Osteocyte (in vitro differentiated cells): ENCODE measurements around the gene OSBPL10. TPM values are rescaled to one million over a fixed set of nuclear protein-coding genes. Genes with fewer than 3 reads are reported as not detected.

Source experiments
- DNase-seq: peaks from one replicate; pipeline ENCODE4 v3.0.0; 2021; ENCODE audit warnings: mixed read lengths; ENCODE audit not compliant: unreplicated experiment; ENCODE audit errors: extremely low spot score
- H3K27ac Mint-ChIP-seq: one replicate; pipeline ENCODE4 v1.8.0; 2021; ENCODE audit warnings: mild to moderate bottlenecking, mixed read lengths; ENCODE audit not compliant: unreplicated experiment
- H3K27me3 Mint-ChIP-seq: one replicate; pipeline ENCODE4 v1.8.0; 2021; ENCODE audit warnings: mixed read lengths; ENCODE audit not compliant: unreplicated experiment
- H3K36me3 Mint-ChIP-seq: one replicate; pipeline ENCODE4 v1.8.0; 2021; ENCODE audit warnings: mixed read lengths; ENCODE audit not compliant: unreplicated experiment
- H3K4me1 Mint-ChIP-seq: one replicate; pipeline ENCODE4 v1.8.0; 2021; ENCODE audit warnings: mixed read lengths; ENCODE audit not compliant: unreplicated experiment
- H3K4me3 Mint-ChIP-seq: one replicate; pipeline ENCODE4 v1.8.0; 2021; ENCODE audit warnings: mild to moderate bottlenecking, moderate library complexity, mixed read lengths; ENCODE audit not compliant: unreplicated experiment
- H3K9me3 Mint-ChIP-seq: one replicate; pipeline ENCODE4 v1.8.0; 2021; ENCODE audit warnings: mixed read lengths; ENCODE audit not compliant: unreplicated experiment
- total RNA-seq: library from RNA; stranded (reverse); gene quantifications from 2 replicates; pipeline ENCODE4 v1.2.1, GENCODE V29; 2021
- TF ChIP-seq, protein P1 (sequence below): fragments of 200-600 bp; sonication (generic); IDR thresholded peaks from 2 replicates; pipeline ENCODE4 v1.5.0; 2021; ENCODE audit warnings: antibody characterized with exemption, mild to moderate bottlenecking, moderate library complexity

Gene OSBPL10
- total RNA-seq, 1 donor from 2014 or later: 21.7 TPM

DNA sequence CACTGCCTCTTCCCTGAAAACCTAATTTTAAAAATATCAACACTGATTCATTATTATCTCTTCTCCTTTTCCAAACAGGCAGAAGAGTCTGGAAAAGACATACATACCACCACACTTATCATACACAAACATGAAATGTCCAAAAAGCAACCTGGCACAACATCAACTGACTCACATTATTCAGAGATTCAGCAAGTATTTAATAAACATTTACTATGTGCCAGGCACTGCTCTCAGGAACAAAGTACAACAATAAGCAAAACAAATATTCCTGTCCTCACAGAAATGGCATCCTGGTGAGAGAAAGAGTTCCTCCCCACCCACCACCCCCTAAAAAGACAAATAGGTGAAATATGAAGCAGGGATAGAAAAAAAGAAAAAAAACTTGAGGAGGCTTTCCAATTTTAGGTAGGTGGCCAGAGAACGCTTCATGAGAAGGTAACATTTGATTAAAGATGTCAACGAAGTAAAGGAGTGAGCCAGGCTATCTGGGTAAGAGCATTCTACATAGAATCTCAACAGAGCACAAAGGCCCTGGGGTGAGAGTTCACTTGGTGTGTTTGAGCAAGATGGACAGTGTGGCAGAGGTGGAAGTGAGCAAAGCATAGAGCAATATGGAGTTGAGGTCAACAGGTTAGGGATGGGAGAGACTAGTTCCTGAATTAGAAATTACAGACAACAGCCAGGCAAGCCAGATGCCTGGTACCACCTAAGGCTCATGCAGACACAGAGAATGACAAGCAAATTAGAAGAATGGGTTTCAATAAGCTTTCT, 141.7 kb downstream of the OSBPL10 start:
- no peak for DNase-seq
- peaks cover 32% of the 10 kb centered on the region for H3K4me1 Mint-ChIP-seq
- TF ChIP-seq, protein P1, sequence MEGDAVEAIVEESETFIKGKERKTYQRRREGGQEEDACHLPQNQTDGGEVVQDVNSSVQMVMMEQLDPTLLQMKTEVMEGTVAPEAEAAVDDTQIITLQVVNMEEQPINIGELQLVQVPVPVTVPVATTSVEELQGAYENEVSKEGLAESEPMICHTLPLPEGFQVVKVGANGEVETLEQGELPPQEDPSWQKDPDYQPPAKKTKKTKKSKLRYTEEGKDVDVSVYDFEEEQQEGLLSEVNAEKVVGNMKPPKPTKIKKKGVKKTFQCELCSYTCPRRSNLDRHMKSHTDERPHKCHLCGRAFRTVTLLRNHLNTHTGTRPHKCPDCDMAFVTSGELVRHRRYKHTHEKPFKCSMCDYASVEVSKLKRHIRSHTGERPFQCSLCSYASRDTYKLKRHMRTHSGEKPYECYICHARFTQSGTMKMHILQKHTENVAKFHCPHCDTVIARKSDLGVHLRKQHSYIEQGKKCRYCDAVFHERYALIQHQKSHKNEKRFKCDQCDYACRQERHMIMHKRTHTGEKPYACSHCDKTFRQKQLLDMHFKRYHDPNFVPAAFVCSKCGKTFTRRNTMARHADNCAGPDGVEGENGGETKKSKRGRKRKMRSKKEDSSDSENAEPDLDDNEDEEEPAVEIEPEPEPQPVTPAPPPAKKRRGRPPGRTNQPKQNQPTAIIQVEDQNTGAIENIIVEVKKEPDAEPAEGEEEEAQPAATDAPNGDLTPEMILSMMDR: no peak

DNA sequence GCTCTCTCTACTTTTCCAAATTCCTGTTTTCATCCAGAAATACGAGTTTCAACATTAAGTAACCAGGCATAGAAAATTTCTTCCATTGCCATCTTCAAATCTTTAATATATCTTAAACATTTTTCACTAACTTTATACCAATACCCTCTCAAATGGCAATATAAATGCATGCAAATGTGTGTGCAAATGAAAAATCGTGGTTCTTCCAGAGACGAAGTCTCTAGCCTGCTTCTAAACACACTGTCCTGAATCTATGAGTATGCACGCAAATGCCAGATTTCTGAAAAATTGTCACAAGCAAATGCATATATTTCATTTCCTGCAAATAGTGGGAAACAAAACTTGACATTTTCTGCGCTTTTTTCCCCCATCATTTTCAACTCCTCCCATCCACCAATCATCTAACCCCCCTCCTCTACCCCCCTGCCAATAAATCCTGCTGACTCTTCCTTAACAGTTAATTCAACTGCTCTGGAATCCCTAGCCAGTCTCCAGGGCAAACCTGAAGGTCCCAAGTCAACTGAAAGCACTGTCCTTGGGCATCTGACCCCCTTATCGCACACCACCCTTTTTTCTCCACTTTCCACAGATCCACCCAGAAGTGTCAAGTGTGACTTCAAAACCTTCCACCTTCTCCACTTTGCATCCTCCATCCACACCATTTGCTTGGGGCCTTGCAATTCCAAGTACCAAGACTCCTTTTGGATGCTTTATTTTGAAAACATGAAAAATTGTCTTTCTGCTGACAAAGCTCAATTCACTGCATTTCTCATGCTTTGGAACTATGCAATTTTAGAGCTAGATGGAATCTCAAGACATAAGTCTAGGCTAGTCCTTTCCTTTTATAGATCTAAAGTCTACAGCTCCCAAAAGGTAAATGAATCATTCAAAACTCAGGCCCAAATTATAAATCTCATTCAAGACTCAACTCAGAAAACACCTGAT, 144.7 kb downstream of the OSBPL10 start:
- Mint-ChIP-seq H3K4me1 (peaks cover 47% of the 10 kb centered on the region), H3K36me3 (peaks cover 2% of the 10 kb centered on the region), H3K4me3 (no peak overlapping the region), H3K27ac (peak overlapping the region; percentile 51), H3K27me3 (no peaks in the 10 kb centered on the region), H3K9me3 (no peaks in the 10 kb centered on the region)
- DNase-seq: no peak
- TF ChIP-seq, protein P1: no peak

More for the DNA sequence above, 141.7 kb downstream of the OSBPL10 start:
- H3K27ac Mint-ChIP-seq: no peak overlapping the region
- no peak overlapping the region for H3K4me3 Mint-ChIP-seq
- H3K27me3 Mint-ChIP-seq: no peaks in the 10 kb centered on the region
- H3K36me3 Mint-ChIP-seq: peaks cover 2% of the 10 kb centered on the region
- no peaks in the 10 kb centered on the region for H3K9me3 Mint-ChIP-seq

DNA sequence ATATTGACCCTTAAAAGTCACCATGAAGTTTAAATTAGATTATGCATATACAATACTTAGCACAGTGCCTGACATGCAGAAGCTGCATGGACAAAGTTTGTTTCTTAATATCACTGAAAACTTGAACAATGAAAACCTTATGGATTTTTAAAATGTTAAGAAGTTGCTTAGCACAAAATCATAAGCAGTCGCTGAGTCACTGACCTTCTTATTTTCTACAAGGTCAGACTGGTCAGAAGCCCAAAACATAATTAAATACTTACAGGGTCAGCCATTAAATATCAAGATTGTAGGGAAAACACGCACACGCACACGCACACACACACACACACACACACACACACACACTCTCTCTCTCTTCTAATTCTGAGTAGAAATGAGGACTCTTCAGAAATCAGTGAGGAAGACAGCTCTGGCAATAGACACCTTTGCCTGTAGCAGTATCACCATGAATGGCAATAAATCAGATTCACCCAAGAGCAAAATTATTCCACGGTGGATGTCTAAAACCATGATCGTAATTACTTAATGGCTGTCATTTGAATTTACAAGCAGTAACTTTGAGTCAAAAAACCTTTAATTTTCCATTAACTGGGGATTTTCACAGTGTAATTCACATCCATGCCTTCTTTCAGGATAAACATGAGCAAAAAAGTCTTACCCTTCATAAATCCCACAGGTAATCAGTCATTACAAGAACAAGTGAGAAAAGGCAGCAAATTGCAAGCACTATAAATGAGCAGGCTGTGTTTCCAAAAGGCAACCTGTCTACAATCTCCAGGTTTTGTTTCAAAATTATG, 147.5 kb downstream of the OSBPL10 start:
- Mint-ChIP-seq H3K4me3 (no peak overlapping the region), H3K36me3 (peaks cover 3% of the 10 kb centered on the region), H3K27me3 (no peaks in the 10 kb centered on the region), H3K4me1 (peaks cover 42% of the 10 kb centered on the region), H3K9me3 (no peaks in the 10 kb centered on the region), H3K27ac (no peak overlapping the region)
- no peak for DNase-seq
- TF ChIP-seq, protein P1: no peak

DNA sequence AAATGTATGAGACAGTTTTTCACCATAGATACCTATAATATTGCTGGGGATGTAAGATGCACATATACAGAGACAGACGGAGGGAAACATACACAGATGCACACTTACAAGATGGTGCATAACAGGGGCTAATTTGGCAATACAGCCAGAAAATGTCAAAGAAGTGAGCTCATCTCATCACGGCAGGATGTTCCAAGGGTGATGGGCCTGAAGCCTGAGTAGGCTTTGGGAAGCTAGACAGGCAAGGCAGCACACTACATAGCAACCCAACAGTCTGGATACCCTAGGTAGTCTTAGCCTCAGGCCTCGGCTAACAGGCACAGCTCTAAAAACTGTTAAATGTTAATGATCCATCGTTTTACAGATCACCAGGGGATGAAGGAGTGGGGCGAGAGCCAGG, 148.5 kb downstream of the OSBPL10 start:
- H3K4me3 Mint-ChIP-seq: no peak overlapping the region
- H3K27ac Mint-ChIP-seq: peak overlapping the region; percentile 11
- peaks cover 42% of the 10 kb centered on the region for H3K4me1 Mint-ChIP-seq
- no peaks in the 10 kb centered on the region for H3K9me3 Mint-ChIP-seq
- TF ChIP-seq, protein P1: no peak
- H3K27me3 Mint-ChIP-seq: no peaks in the 10 kb centered on the region
- H3K36me3 Mint-ChIP-seq: peaks cover 3% of the 10 kb centered on the region
- DNase-seq: no peak
